Heart right ventricle (tissue), 16 donors: ENCODE measurements around the gene CST7. TPM values are rescaled to one million over a fixed set of nuclear protein-coding genes. Genes with fewer than 3 reads are reported as not detected.

Experiments
- ATAC-seq, 8 donors: fragments of 200-7000 bp; cut with Tn5 transposase; one replicate each; pipeline ENCODE4 v1.9.1; 2020; ENCODE audit warnings: mild to moderate bottlenecking in 8 of 8, moderate library complexity in 8 of 8, moderate number of reproducible peaks in 1 of 8
- DNase-seq, 2 donors: peaks; one replicate each; pipeline ENCODE4 v3.0.0-alpha.2; 2020
- H3K27ac ChIP-seq, 10 donors: fragments of 200-600 bp; sonication (generic) in 2 of 10; one replicate each; pipeline versions ENCODE4 v1.5.0 to v1.8.0; 2020 to 2022; ENCODE audit warnings: mild to moderate bottlenecking in 3 of 10
- H3K27me3 ChIP-seq, 7 donors: fragments of 200-600 bp; one replicate each; pipeline ENCODE4 v1.8.0; 2021 to 2022; ENCODE audit warnings: mild to moderate bottlenecking in 2 of 7
- H3K36me3 ChIP-seq, 9 donors: fragments of 200-600 bp; sonication (generic) in 1 of 9; one replicate each; pipeline versions ENCODE4 v1.5.0 to v1.8.0; 2020 to 2022; ENCODE audit warnings: mild to moderate bottlenecking in 2 of 9
- H3K4me1 ChIP-seq, 9 donors: fragments of 200-600 bp; sonication (generic) in 1 of 9; one replicate each; pipeline versions ENCODE4 v1.5.0 to v1.8.0; 2020 to 2022; ENCODE audit warnings: mild to moderate bottlenecking in 4 of 9
- H3K4me3 ChIP-seq, 10 donors: fragments of 200-600 bp; sonication (generic) in 2 of 10; one replicate each; pipeline versions ENCODE4 v1.5.0 to v1.8.0; 2020 to 2022; ENCODE audit warnings: mild to moderate bottlenecking in 7 of 10, moderate library complexity in 2 of 10
- H3K9me3 ChIP-seq, 11 donors: fragments of 200-600 bp in 10 of 11; sonication (generic) in 2 of 11; one replicate each; pipeline versions ENCODE4 v1.5.0 to v1.8.0; 2013 to 2022; ENCODE audit warnings: mild to moderate bottlenecking in 2 of 11, control low read depth in 1 of 11, moderate library complexity in 1 of 11
- WGBS, 2 donors: extraction: QIAGEN DNeasy Blood & Tissue Kit; methylation state at CpG; one replicate each; pipeline ENCODE4 v1.1.7; 2013; ENCODE audit warnings: inconsistent platforms in 1 of 2; 5-methylcytosine and 5-hydroxymethylcytosine counted together
- intact Hi-C, 10 donors: fragments of 100-400 bp; cut with DNase I; formaldehyde crosslinking; loops; one replicate each; pipeline versions ENCODE4 v1.11.1 to v1.14.2; 2022
- polyA plus RNA-seq, 2 donors: library from polyadenylated mRNA; stranded (reverse); fragments of 200-250 nt; gene quantifications; one replicate each; pipeline ENCODE4 v1.2.3, GENCODE V29; 2013
- total RNA-seq, 10 donors: library from RNA; stranded (reverse); fragmentation: NEBNext Ultra II Directional in 3 of 10; extraction: Animal tissue kit (Norgen Biotek cat#: 25700) in 3 of 10; gene quantifications; one replicate each; pipeline versions ENCODE4 v1.2.1 to v1.2.4, GENCODE V29; 2021 to 2023
- TF ChIP-seq, protein P1 (sequence below), 9 donors: fragments of 200-600 bp; sonication (generic) in 2 of 9; IDR thresholded peaks; one replicate each; pipeline versions ENCODE4 v1.5.0 to v1.8.0; 2021 to 2022; ENCODE audit warnings: antibody characterized with exemption in 9 of 9, mild to moderate bottlenecking in 5 of 9, moderate library complexity in 1 of 9
- donor health status: Arrhythmogenic right ventricular cardiomyopathy.
- donor health status: ischemic (EF 13 %, LVEDD 7.1; RV severe dilation, severe dysfunction).
- donor health status: healthy with polysubstance abuse.
- donor health status: DM: no; HTN: yes; CAD: no.
- donor health status: DM: no; HTN: no; CAD: no.
- donor health status: ischemic (EF 25% LVEDD 6.9; RV normal size, moderate dysfunction).
- donor health status: ischemic (EF 25% LVEDD 5.7; RV mildly dilated, moderate dysfunction).
- donor health status: healthy.
- donor health status: DM: yes; HTN: yes; CAD: no.
- donor health status: Ischemic cardiomyopathy.
- donor health status: ischemic (EF 35%, LVEDD 5.7; RV mildly dilated, moderate dysfunction).
- donor health status: nonischemic (EF 11% LVEDD 7.7; RV severe dilation, severe dysfunction).
- donor health status: DM: yes; HTN: yes; CAD: no.
- donor health status: PGD.
- donor health status: ischemic (EF 29% LVEDD 5.4; RV normal size, mild dysfunction).
- donor health status: nonischemic (EF 23%, LVEDD 6.1; RV moderate dilation, normal function).

The CST7 gene
- total and polyA plus RNA-seq, 12 donors, result 0.28 to 10.0 (median 1.1) TPM; not detected in 2

DNA sequence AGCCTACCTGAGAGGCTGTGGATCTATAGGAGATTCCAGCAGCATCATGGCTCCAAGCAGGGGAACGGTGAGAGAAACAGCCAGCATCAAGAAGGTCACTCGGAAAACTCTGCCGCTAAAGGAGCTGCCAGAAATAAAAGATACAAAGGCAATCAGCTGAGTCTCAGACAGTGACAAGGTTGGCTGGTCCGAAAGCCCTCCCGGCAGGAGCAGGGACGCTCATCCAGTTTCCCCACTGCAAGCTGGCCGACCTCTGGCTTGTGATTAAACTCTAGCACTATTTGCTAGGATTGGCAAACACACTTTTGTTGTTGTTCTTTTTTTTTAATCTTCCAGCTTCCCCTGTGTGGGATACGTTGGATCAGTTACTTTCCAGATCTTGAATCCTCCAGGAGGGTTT is 34.8 kb downstream of the CST7 start:
- no peaks in the 10 kb centered on the region for H3K27me3 ChIP-seq
- H3K4me1 ChIP-seq, result peaks cover 0 to 90% (median 16%) of the 10 kb centered on the region in 9 donors
- 69 to 75% methylated on average over 8 of the region's 8 CpGs for WGBS, 2 donors

DNA sequence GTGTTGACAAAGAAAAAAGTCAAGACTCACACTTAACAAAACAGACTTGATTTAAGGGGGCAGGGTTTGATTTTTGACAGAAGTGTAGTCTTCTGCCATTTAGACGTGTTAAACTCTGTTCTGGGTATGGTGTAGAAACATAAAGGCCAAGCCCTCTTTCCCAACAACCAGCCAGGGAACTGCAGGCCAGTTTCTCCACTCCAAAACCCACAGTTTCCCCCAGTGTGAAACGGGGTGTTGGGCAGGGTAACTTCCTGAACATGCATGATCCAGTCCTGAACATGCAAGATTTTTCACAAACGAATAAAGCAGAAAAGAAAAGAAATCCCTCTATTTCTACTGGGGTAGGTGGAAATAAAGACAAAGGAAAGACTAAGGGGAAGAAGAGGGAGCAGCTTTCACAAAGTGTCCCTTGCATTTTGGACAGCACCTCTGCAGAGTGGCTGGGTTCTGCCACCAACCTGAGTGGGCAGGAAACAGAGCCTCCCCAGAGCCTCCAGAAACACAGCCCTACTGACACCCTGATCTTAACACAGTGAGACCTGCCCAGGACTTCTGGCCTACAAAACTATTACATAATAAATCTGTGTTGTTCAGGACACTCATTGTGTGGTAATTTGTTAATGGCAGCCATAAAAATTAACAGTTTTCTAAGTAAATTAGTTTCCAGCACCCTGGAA is 36.0 kb downstream of the CST7 start:
- WGBS, 2 donors, result 72 to 74% methylated on average over 3 of the region's 3 CpGs
- DNase-seq, result no peak
- Histone ChIP-seq H3K36me3 (peaks cover 0 to 35% (median 10%) of the 10 kb centered on the region in 9 donors), H3K4me1 (peaks cover 0 to 98% (median 16%) of the 10 kb centered on the region in 9 donors), H3K4me3 (no peak overlapping the region), H3K9me3 (no peaks in the 10 kb centered on the region), H3K27ac (peak overlapping the region in 3 of 10 donors; percentile 16 to 80 (median 33)), H3K27me3 (no peaks in the 10 kb centered on the region)
- TF ChIP-seq, protein P1, sequence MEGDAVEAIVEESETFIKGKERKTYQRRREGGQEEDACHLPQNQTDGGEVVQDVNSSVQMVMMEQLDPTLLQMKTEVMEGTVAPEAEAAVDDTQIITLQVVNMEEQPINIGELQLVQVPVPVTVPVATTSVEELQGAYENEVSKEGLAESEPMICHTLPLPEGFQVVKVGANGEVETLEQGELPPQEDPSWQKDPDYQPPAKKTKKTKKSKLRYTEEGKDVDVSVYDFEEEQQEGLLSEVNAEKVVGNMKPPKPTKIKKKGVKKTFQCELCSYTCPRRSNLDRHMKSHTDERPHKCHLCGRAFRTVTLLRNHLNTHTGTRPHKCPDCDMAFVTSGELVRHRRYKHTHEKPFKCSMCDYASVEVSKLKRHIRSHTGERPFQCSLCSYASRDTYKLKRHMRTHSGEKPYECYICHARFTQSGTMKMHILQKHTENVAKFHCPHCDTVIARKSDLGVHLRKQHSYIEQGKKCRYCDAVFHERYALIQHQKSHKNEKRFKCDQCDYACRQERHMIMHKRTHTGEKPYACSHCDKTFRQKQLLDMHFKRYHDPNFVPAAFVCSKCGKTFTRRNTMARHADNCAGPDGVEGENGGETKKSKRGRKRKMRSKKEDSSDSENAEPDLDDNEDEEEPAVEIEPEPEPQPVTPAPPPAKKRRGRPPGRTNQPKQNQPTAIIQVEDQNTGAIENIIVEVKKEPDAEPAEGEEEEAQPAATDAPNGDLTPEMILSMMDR (IDR thresholded peaks at IDR 0.05), result no peak
- intact Hi-C loops, result no loop called here
- no peak for ATAC-seq

More for the DNA sequence above, 34.8 kb downstream of the CST7 start:
- H3K27ac ChIP-seq, result peak overlapping the region in 4 of 10 donors; percentile 10 to 80 (median 30)
- no peaks in the 10 kb centered on the region for H3K9me3 ChIP-seq
- TF ChIP-seq, protein P1 (IDR thresholded peaks at IDR 0.05), result no peak
- H3K36me3 ChIP-seq, result peaks cover 0 to 42% (median 10%) of the 10 kb centered on the region in 9 donors
- DNase-seq, result no peak
- ATAC-seq, result peak in 7 of 8 donors; percentile 28 to 67 (median 45)
- intact Hi-C loops, result no loop called here
- H3K4me3 ChIP-seq, result no peak overlapping the region

DNA sequence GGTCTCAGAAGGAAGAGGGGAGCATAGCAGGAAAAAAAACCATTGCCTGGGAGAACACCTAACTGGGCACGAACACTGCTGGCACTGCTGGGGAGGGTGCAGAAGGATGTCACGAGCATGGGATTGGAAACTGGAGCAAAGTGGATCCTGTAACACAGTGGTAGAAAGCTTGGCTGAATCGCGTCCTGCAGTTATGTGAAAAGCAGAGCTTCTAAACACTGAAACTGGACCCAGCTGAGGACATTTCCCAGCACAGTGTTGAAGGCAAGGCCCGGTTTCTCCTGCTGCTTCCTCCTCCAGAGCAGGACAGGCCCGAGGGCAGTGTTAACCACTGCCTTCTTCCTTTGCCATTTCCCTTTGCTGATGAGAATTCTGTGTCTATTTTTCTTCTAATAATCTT is 36.7 kb downstream of the CST7 start:
- WGBS, 2 donors, result 71 to 74% methylated on average over 6 of the region's 6 CpGs

DNA sequence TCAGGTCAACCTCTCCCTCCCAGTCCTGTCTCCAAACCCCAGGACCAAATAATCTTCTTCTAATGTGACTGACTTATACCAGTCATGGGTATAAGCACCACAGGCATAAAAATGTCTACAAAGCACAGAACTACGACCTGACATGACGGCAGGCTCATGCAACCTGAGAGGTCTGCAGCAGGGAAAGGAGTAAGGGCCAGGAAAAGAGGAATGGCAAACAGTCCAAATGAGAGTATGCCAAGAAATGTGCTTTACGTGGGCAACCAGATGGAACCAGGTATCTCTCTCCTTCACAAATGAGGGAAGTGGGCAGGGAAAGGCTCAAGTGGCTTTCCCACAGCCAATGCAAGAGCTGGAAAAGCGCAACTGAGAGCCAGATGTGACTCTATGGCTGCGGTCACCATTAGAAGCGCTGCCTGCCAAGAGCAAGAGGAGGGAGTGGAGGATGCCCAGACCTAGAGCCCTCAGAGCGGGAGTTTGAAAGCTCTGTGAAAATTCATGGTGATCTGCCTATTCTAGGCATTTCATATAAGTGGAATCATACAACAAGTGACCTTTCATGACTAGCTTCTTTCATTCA is 37.5 kb downstream of the CST7 start:
- Histone ChIP-seq H3K36me3 (peaks cover 0 to 21% (median 0%) of the 10 kb centered on the region in 9 donors), H3K27ac (peak overlapping the region in 1 of 10 donors; percentile 80), H3K27me3 (no peaks in the 10 kb centered on the region), H3K4me3 (no peak overlapping the region), H3K9me3 (no peaks in the 10 kb centered on the region), H3K4me1 (peaks cover 0 to 98% (median 27%) of the 10 kb centered on the region in 9 donors)
- no peak for DNase-seq
- intact Hi-C loops, result no loop called here
- WGBS, 2 donors, result 96 to 97% methylated on average over 7 of the region's 7 CpGs
- ATAC-seq, result no peak
- TF ChIP-seq, protein P1 (IDR thresholded peaks at IDR 0.05), result no peak

More for the DNA sequence above, 36.7 kb downstream of the CST7 start:
- H3K4me3 ChIP-seq, result no peak overlapping the region
- TF ChIP-seq, protein P1 (IDR thresholded peaks at IDR 0.05), result no peak
- H3K4me1 ChIP-seq, result peaks cover 0 to 98% (median 20%) of the 10 kb centered on the region in 9 donors
- peaks cover 0 to 28% (median 6%) of the 10 kb centered on the region in 9 donors for H3K36me3 ChIP-seq
- DNase-seq (no peak), ATAC-seq (peak in 4 of 8 donors; percentile 20 to 47 (median 30))
- H3K9me3 ChIP-seq, result no peaks in the 10 kb centered on the region
- H3K27me3 ChIP-seq, result no peaks in the 10 kb centered on the region
- H3K27ac ChIP-seq, result peak overlapping the region in 2 of 10 donors; percentile 33 to 80
- intact Hi-C loops, result no loop called here
